Measurements from ENCODE around the gene PLAC9. TPM values are rescaled to one million over a fixed set of nuclear protein-coding genes. Genes with fewer than 3 reads are reported as not detected.
"Not testable (repeated sequence)": the region's sequence is repeated elsewhere in the genome, so short reads cannot be mapped to it uniquely, and the experiment has no call there.

PLAC9 gene
- total RNA-seq, 1 donor from 2014 or later = not detected

DNA sequence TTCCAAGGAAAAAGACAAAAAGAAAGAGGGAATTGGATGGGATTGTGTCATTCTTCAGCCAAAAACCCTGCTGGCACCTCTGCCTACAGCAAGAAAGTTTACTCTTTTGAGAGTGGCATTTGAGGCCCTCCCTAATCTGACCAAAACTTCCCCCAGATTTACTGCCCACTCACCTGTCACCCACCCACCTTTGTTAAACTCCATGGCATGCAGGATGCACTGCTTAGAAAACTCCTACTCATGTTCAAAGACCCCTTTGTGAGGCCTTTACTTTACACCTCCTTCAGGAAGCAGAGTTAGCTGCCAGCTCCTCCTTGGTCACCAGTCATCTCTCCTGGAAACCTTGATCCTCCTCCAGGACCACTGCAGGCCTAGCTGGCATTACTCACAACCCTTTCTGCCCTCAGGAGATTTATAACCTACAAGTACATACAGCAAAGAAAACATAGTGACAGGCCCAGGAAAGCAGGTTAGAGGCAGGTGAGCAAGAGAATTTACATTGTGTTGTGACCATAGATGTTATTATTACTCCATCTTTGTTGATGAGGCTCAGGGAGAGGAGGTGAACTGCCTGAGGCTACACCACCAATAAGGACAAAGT lies 10.3 kb upstream of the PLAC9 start:
- Histone ChIP-seq H3K36me3 (ENCODE audit: control insufficient read depth, insufficient read depth, low read length) (no peaks in the 10 kb centered on the region), H3K27me3 (ENCODE audit: control insufficient read depth, insufficient read depth, low read length) (no peaks in the 10 kb centered on the region), H3K4me3 (ENCODE audit: low read depth, low read length) (no peak overlapping the region)
- TF ChIP-seq, protein P1, sequence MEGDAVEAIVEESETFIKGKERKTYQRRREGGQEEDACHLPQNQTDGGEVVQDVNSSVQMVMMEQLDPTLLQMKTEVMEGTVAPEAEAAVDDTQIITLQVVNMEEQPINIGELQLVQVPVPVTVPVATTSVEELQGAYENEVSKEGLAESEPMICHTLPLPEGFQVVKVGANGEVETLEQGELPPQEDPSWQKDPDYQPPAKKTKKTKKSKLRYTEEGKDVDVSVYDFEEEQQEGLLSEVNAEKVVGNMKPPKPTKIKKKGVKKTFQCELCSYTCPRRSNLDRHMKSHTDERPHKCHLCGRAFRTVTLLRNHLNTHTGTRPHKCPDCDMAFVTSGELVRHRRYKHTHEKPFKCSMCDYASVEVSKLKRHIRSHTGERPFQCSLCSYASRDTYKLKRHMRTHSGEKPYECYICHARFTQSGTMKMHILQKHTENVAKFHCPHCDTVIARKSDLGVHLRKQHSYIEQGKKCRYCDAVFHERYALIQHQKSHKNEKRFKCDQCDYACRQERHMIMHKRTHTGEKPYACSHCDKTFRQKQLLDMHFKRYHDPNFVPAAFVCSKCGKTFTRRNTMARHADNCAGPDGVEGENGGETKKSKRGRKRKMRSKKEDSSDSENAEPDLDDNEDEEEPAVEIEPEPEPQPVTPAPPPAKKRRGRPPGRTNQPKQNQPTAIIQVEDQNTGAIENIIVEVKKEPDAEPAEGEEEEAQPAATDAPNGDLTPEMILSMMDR (IDR thresholded peaks at IDR 0.05; ENCODE audit: insufficient read depth, low read length, severe bottlenecking) = no peak
- DNase-seq (ENCODE audit: low read depth) (peak; percentile 57), FAIRE-seq (no peak)

DNA sequence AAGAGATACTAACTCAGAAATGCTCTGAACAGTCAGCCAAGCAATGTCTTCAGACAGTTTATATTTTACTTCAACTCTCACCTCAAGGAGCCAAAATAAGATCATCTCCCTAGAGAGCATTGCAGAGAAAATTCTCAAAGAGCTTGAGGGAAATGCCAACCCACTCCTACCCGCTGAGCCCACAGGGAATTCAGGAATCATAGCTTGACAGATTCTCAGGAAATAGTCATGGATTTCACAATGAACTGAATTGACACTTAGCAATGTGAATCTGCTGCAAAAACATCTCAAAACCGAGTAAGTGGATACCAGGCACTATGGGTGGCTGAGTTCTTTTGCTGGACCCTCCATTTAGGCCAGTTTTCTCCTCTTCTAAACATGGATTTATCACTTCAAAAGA lies 9.8 kb upstream of the PLAC9 start:
- DNase-seq (ENCODE audit: low read depth) (no peak), FAIRE-seq (no peak)
- no peaks in the 10 kb centered on the region for H3K27me3 ChIP-seq (ENCODE audit: control insufficient read depth, insufficient read depth, low read length)
- no peaks in the 10 kb centered on the region for H3K36me3 ChIP-seq (ENCODE audit: control insufficient read depth, insufficient read depth, low read length)
- TF ChIP-seq, protein P1 (IDR thresholded peaks at IDR 0.05; ENCODE audit: insufficient read depth, low read length, severe bottlenecking) = no peak
- no peak overlapping the region for H3K4me3 ChIP-seq (ENCODE audit: low read depth, low read length)

DNA sequence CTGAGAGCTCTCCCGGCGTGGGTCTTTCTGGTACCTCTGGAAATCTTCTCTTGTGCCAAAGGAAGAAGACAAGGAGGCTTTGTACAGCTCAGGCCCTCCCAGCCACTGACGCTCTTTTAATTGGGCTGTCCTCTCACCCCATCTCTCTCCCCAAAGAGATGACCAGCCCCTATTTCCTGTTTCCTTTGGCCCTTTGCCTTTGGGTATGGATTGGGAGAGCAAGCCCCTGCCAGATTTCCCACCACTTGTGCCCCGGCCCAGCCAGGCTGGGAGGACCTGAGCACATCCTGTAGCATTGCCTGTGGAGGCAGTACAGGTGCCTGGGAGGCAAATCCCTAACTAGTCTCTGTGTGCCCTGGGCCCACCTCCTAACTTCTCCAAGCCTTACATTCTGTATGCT lies 5.7 kb upstream of the PLAC9 start:
- TF ChIP-seq, protein P1 (IDR thresholded peaks at IDR 0.05; ENCODE audit: insufficient read depth, low read length, severe bottlenecking) = no peak
- no peaks in the 10 kb centered on the region for H3K36me3 ChIP-seq (ENCODE audit: control insufficient read depth, insufficient read depth, low read length)
- FAIRE-seq (no peak), DNase-seq (ENCODE audit: low read depth) (no peak)
- no peak overlapping the region for H3K4me3 ChIP-seq (ENCODE audit: low read depth, low read length)
- H3K27me3 ChIP-seq (ENCODE audit: control insufficient read depth, insufficient read depth, low read length) = peaks cover 2% of the 10 kb centered on the region

DNA sequence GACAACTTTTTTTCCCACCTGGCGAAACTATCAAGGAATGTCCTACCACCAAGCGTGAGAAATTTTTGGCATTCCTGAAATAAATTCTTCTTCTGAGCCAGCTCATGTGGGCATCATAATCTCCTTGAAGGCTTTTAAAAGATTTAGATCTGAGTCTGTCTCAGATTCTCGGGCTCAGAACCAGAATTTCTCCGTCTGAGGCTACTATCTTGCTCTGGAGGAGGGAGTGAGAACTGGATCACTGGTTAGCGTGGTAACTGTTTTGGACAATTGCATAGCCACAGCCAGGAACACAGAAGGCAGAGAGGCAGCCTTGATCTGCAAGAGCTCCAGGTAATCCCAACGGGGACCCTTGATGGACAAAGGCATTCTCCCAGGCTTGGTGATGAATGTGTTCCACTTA lies 1.0 kb upstream of the PLAC9 start:
- DNase-seq (ENCODE audit: low read depth) = no peak
- TF ChIP-seq, protein P1 (IDR thresholded peaks at IDR 0.05; ENCODE audit: insufficient read depth, low read length, severe bottlenecking) = no peak
- no peak for FAIRE-seq
- Histone ChIP-seq H3K36me3 (ENCODE audit: control insufficient read depth, insufficient read depth, low read length) (no peaks in the 10 kb centered on the region), H3K27me3 (ENCODE audit: control insufficient read depth, insufficient read depth, low read length) (peaks cover 10% of the 10 kb centered on the region), H3K4me3 (ENCODE audit: low read depth, low read length) (no peak overlapping the region)

DNA sequence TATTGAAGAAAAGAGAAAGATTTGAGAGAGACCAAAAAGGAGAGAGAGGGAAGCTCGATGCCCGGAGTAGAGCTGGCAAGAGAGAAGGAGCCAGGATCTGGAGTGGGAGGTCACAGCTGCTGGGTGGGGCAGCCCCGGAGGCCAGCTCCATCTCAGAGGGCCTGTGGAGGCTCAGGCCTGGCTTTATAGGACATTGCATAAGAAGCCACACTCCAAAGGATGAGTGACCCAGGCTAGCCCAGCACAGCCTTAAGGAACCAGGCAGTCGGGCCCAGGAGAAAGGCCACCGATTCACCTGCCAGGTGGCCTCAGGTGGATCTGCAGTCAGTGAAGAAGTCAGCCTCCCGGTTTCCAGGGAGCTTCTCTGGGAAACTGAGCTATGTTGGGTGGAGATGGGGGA lies 676 bp downstream of the PLAC9 start:
- H3K4me3 ChIP-seq (ENCODE audit: low read depth, low read length) = no peak overlapping the region
- H3K27me3 ChIP-seq (ENCODE audit: control insufficient read depth, insufficient read depth, low read length) = peaks cover 10% of the 10 kb centered on the region
- TF ChIP-seq, protein P1 (IDR thresholded peaks at IDR 0.05; ENCODE audit: insufficient read depth, low read length, severe bottlenecking) = no peak
- FAIRE-seq = no peak
- DNase-seq (ENCODE audit: low read depth) = no peak
- H3K36me3 ChIP-seq (ENCODE audit: control insufficient read depth, insufficient read depth, low read length) = no peaks in the 10 kb centered on the region

DNA sequence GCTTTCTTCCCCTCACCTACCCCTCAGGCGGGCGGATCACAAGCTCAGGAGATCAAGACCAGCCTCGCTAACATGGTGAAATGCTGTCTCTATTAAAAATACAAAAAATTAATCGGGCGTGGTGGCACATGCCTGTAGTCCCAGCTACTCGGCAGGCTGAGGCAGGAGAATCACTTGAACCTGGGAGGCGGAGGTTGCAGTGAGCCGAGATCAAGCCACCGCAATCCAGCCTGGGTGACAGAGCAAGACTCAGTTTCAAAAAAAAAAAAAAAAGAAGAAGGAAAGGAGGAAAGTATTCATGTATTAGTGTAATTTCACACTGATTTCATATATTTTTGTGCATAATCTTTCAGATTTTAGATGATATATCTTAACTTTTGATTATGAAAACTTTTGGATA lies 1.2 kb downstream of the PLAC9 start:
- H3K4me3 ChIP-seq (ENCODE audit: low read depth, low read length); FAIRE-seq; H3K36me3 ChIP-seq (ENCODE audit: control insufficient read depth, insufficient read depth, low read length); DNase-seq (ENCODE audit: low read depth): not testable (repeated sequence)
- peaks cover 10% of the 10 kb centered on the region for H3K27me3 ChIP-seq (ENCODE audit: control insufficient read depth, insufficient read depth, low read length)

All from bronchial epithelial cell (primary cell).